Measurements from ENCODE around the gene PSME1. TPM values are rescaled to one million over a fixed set of nuclear protein-coding genes. Genes with fewer than 3 reads are reported as not detected.

Gene PSME1
- total and polyA plus RNA-seq, 2 of the 13 experiments (the other 11 are each of a cell fraction or from before 2014, with no cell fraction given): 159 to 608 TPM

DNA sequence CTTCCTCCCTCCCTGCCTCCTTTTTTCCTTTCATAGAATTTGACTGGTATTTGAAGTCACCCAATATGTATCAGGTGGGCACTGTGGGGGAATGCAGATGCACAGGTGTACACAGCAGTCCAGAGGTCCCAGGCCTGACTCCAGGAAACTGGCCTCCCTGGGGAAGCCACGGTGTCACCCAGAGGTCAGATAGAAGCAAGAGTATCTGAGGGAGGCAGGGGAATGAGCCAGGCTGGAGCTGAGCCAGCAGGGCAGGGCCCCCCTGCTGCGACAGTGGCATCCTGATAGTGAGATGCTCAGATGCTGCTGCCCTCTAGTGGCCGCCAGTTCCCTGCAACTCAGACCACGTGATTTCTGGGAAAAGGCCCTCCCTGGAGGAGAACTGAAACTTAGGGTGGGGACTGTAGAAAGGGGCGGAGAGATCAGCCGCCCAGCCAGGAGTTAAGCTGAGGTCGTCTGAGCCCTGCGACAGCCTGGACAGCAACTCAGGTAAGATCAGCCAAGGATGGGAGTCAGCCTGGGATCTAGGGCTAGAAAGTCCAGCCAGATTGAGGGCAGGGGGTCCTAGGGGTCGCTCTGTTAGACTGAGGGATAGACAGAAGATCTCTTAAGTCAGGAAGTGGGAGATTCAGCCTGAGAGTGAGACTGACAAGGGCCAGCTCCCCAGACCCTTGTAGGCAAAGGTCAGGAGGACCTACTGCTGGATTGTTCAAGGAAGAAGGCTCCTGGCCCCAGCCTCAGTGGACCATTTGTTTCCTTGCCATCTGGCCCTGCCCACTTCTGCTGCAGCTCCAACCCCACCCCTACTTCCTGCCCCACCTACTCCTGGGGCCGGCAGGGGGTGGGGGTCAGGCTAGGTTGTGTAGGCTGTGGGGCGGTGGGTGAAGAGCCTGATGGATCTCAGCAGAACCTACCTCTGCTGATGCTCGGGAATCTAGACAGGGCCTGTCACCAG lies 25.1 kb downstream of the PSME1 start, which contains the start of gene IRF9 (continued):
- TF ChIP-seq, protein P1, sequence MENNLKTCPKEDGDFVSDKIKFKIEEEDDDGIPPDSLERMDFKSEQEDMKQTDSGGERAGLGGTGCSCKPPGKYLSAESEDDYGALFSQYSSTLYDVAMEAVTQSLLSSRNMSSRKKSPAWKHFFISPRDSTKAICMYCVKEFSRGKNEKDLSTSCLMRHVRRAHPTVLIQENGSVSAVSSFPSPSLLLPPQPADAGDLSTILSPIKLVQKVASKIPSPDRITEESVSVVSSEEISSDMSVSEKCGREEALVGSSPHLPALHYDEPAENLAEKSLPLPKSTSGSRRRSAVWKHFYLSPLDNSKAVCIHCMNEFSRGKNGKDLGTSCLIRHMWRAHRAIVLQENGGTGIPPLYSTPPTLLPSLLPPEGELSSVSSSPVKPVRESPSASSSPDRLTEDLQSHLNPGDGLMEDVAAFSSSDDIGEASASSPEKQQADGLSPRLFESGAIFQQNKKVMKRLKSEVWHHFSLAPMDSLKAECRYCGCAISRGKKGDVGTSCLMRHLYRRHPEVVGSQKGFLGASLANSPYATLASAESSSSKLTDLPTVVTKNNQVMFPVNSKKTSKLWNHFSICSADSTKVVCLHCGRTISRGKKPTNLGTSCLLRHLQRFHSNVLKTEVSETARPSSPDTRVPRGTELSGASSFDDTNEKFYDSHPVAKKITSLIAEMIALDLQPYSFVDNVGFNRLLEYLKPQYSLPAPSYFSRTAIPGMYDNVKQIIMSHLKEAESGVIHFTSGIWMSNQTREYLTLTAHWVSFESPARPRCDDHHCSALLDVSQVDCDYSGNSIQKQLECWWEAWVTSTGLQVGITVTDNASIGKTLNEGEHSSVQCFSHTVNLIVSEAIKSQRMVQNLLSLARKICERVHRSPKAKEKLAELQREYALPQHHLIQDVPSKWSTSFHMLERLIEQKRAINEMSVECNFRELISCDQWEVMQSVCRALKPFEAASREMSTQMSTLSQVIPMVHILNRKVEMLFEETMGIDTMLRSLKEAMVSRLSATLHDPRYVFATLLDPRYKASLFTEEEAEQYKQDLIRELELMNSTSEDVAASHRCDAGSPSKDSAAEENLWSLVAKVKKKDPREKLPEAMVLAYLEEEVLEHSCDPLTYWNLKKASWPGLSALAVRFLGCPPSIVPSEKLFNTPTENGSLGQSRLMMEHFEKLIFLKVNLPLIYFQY (CRISPR knock-in tag; IDR thresholded peaks at IDR 0.05; ENCODE audit: borderline replicate concordance): peak; percentile 91
- TF ChIP-seq GLI4 (CRISPR knock-in tag; IDR thresholded peaks at IDR 0.05; ENCODE audit: borderline replicate concordance) (peak; percentile 98; the same call in 1 of the 2 replicates), ZNF101 (CRISPR knock-in tag; IDR thresholded peaks at IDR 0.05; ENCODE audit: borderline replicate concordance, low read depth) (no peak), USF2 (IDR thresholded peaks at IDR 0.05; ENCODE audit: low read depth, low read length) (peak; percentile 94), USF2 (CRISPR knock-in tag; IDR thresholded peaks at IDR 0.05; ENCODE audit: borderline replicate concordance) (peak; percentile 100; the same call in 1 of the 2 replicates), ZNF513 (CRISPR knock-in tag; conservative IDR thresholded peaks at IDR 0.05) (0 out of 2 replicates have a peak, but pooled peaks have one; percentile 93), ZNF230 (CRISPR knock-in tag; IDR thresholded peaks at IDR 0.05) (peak; percentile 89; the same call in 1 of the 2 replicates), TAF15 (IDR thresholded peaks at IDR 0.05; ENCODE audit: low read depth, low read length, poor library complexity, severe bottlenecking) (peak; percentile 97), HNF4A (CRISPR knock-in tag; IDR thresholded peaks at IDR 0.05) (peak; percentile 82), NR3C1 (CRISPR knock-in tag; IDR thresholded peaks at IDR 0.05) (no peak), SETDB1 (CRISPR knock-in tag; IDR thresholded peaks at IDR 0.05; ENCODE audit: borderline replicate concordance) (no peak), GTF2F1 (IDR thresholded peaks at IDR 0.05; ENCODE audit: low read length) (peak; percentile 91; the same call in 1 of the 2 replicates), DDIT3 (CRISPR knock-in tag; IDR thresholded peaks at IDR 0.05) (peak; percentile 87; the same call in 1 of the 2 replicates), KDM5B (CRISPR knock-in tag; IDR thresholded peaks at IDR 0.05; ENCODE audit: borderline replicate concordance) (peak; percentile 97)
- TF ChIP-seq, protein P2, sequence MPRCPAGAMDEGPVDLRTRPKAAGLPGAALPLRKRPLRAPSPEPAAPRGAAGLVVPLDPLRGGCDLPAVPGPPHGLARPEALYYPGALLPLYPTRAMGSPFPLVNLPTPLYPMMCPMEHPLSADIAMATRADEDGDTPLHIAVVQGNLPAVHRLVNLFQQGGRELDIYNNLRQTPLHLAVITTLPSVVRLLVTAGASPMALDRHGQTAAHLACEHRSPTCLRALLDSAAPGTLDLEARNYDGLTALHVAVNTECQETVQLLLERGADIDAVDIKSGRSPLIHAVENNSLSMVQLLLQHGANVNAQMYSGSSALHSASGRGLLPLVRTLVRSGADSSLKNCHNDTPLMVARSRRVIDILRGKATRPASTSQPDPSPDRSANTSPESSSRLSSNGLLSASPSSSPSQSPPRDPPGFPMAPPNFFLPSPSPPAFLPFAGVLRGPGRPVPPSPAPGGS (CRISPR knock-in tag; IDR thresholded peaks at IDR 0.05): peak; percentile 98
- TF ChIP-seq, protein P3, sequence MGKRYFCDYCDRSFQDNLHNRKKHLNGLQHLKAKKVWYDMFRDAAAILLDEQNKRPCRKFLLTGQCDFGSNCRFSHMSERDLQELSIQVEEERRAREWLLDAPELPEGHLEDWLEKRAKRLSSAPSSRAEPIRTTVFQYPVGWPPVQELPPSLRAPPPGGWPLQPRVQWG (CRISPR knock-in tag; IDR thresholded peaks at IDR 0.05; ENCODE audit: borderline replicate concordance, low read depth): no peak

All from HepG2 (cell line).